HFFc6 (cell line): Measurements from ENCODE around the gene CAP2. TPM values are rescaled to one million over a fixed set of nuclear protein-coding genes. Genes with fewer than 3 reads are reported as not detected.
"Not testable (repeated sequence)": the region's sequence is repeated elsewhere in the genome, so short reads cannot be mapped to it uniquely, and the experiment has no call there.

Experiments
- DNase-seq: peaks from one replicate; pipeline ENCODE4 v3.0.0-alpha.2; 2018
- H3K27ac Mint-ChIP-seq: 2 replicates; pipeline ENCODE4 v1.8.0; 2020; ENCODE audit warnings: mild to moderate bottlenecking, mixed read lengths
- H3K27me3 Mint-ChIP-seq: 2 replicates; pipeline ENCODE4 v1.8.0; 2021; ENCODE audit warnings: mild to moderate bottlenecking, moderate library complexity, mixed read lengths; ENCODE audit not compliant: insufficient read depth
- H3K36me3 Mint-ChIP-seq: 2 replicates; pipeline ENCODE4 v1.8.0; 2021; ENCODE audit warnings: low read depth, mixed read lengths
- H3K4me1 Mint-ChIP-seq: 2 replicates; pipeline ENCODE4 v1.8.0; 2020; ENCODE audit warnings: low read depth, mixed read lengths
- H3K4me3 Mint-ChIP-seq: 2 replicates; pipeline ENCODE4 v1.8.0; 2020; ENCODE audit warnings: mild to moderate bottlenecking, moderate library complexity, mixed read lengths
- H3K9me3 Mint-ChIP-seq: 2 replicates; pipeline ENCODE4 v1.8.0; 2020; ENCODE audit warnings: mild to moderate bottlenecking, mixed read lengths
- total RNA-seq, 6 experiments: library from RNA; stranded (reverse); fragmentation: NEBNext Ultra II Directional; extraction: Animal tissue kit (Norgen Biotek cat#: 25700); gene quantifications; 2 replicates in 1 of 6; 3 replicates in 5 of 6; pipeline ENCODE4 v1.2.3, GENCODE V29; 2021
- TF ChIP-seq, protein P1 (sequence below): fragments of 200-600 bp; sonication (generic); IDR thresholded peaks from 2 replicates; pipeline ENCODE4 v1.5.0; 2021; ENCODE audit warnings: antibody characterized with exemption, mild to moderate bottlenecking

Gene CAP2
- total RNA-seq, 6 experiments from 2014 or later, result 65.1 to 82.3 (median 67.9) TPM

DNA sequence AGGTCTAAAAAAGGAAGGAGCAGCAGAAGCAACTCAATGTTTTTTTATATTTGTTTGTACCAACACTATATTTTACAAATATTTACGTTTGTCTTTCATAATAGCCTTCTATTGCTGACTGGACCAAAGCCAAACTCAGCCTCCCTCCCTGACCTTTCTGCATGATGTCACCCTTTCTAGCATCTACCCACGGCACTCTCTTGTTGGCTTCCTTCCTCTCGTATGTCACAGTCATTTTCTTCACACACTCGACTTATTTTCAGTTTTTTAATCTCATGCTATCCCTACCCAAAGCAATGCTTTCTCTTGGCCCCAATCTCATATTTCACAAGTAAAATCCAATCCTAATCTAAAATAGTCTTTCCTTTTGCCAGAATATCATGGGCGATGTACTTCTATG, 190.4 kb downstream of the CAP2 start:
- peak; percentile 43 for DNase-seq
- Mint-ChIP-seq H3K27ac (peak overlapping the region; percentile 67), H3K36me3 (peaks cover 6% of the 10 kb centered on the region; the same call in 1 of the 2 replicates), H3K9me3 (no peaks in the 10 kb centered on the region; the same call in 1 of the 2 replicates), H3K4me1 (peaks cover 17% of the 10 kb centered on the region), H3K4me3 (peak overlapping the region; percentile 41), H3K27me3 (no peaks in the 10 kb centered on the region; the same call in 1 of the 2 replicates)
- TF ChIP-seq, protein P1, sequence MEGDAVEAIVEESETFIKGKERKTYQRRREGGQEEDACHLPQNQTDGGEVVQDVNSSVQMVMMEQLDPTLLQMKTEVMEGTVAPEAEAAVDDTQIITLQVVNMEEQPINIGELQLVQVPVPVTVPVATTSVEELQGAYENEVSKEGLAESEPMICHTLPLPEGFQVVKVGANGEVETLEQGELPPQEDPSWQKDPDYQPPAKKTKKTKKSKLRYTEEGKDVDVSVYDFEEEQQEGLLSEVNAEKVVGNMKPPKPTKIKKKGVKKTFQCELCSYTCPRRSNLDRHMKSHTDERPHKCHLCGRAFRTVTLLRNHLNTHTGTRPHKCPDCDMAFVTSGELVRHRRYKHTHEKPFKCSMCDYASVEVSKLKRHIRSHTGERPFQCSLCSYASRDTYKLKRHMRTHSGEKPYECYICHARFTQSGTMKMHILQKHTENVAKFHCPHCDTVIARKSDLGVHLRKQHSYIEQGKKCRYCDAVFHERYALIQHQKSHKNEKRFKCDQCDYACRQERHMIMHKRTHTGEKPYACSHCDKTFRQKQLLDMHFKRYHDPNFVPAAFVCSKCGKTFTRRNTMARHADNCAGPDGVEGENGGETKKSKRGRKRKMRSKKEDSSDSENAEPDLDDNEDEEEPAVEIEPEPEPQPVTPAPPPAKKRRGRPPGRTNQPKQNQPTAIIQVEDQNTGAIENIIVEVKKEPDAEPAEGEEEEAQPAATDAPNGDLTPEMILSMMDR, result no peak

DNA sequence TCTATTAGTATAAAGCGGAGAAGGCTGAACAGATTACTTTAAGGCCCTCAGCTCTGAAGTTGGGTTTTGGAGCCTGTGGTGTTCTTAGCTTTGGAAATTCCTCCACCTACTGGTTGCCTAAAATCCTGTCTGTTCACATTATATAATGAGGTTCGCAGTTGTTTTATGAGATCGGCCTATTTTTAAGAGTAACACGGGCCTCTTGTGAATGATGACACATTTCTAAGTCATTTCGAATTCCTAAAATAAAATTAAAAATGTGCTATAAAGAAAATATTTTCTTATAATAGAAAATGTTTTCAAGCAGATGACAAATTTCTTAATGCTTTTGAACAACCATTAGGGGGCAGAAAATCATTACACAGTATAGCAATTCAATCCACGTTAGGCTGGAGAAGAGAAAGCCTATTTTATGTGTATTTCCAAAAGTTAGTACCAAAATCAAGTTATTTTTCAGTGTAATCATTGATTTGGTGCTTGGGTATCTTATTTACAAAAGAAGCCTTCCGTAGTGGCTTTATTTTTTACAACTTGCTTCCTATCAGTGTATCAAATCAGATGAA, 190.9 kb downstream of the CAP2 start:
- H3K27ac Mint-ChIP-seq, result peak overlapping the region; percentile 67
- H3K9me3 Mint-ChIP-seq, result no peaks in the 10 kb centered on the region; the same call in 1 of the 2 replicates
- peaks cover 6% of the 10 kb centered on the region; the same call in 1 of the 2 replicates for H3K36me3 Mint-ChIP-seq
- peaks cover 22% of the 10 kb centered on the region for H3K4me1 Mint-ChIP-seq
- peak overlapping the region; percentile 41 for H3K4me3 Mint-ChIP-seq
- H3K27me3 Mint-ChIP-seq, result no peaks in the 10 kb centered on the region; the same call in 1 of the 2 replicates
- DNase-seq, result peak; percentile 78
- TF ChIP-seq, protein P1, result peak; percentile 91

DNA sequence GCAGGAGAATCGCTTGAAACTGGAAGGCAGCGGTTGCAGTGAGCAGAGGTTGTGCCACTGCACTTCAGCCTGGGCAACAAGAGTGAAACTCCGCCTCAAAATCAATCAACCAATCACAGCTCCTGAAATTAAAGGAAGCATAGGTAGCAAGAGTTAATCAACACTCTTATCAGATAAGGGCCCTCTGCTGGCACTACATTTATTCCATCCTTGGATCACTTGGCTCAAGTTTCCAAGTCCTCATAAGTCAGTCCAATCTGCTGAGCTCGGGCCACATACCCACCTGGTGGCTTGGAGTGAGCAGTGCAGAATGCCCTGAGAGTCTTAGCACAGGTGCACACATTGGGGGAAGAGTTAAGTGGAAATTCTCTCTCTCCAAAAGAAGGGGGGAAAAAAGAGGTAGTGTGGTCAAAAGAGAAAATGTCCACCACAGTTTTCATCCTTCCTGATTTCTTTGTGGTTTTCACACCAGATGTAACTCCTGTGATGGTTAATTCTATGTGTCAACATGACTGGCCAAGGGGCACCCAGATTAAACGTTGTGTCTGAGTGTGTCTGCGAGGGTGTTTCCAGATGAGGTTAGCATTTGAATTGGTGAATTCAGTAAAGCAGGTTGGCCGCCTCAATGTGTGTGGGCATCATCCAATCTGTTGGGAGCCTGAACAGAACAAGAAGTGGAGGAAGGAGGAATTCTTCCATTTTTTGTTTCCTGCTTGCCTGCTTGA, 192.5 kb downstream of the CAP2 start:
- Mint-ChIP-seq H3K4me3 (no peak overlapping the region), H3K27me3 (no peaks in the 10 kb centered on the region; the same call in 1 of the 2 replicates), H3K9me3 (no peaks in the 10 kb centered on the region; the same call in 1 of the 2 replicates), H3K36me3 (peaks cover 4% of the 10 kb centered on the region; the same call in 1 of the 2 replicates), H3K4me1 (peaks cover 27% of the 10 kb centered on the region), H3K27ac (no peak overlapping the region)
- DNase-seq, result no peak
- TF ChIP-seq, protein P1, result peak; percentile 56

DNA sequence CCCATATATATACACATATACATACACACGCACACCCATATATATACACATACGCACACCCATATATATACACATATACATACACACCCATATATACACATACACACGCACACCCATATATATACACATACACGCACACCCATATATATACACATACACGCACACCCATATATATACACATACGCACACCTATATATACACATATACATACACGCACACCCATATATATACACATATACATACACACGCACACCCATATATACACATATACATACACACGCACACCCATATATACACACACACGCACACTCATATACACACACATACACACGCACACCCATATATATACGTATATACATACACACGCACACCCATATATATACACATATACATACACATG, 193.2 kb downstream of the CAP2 start:
- not testable (repeated sequence) for H3K27me3 Mint-ChIP-seq, H3K36me3 Mint-ChIP-seq, DNase-seq, H3K27ac Mint-ChIP-seq, H3K4me3 Mint-ChIP-seq, H3K9me3 Mint-ChIP-seq
- H3K4me1 Mint-ChIP-seq, result peaks cover 27% of the 10 kb centered on the region

DNA sequence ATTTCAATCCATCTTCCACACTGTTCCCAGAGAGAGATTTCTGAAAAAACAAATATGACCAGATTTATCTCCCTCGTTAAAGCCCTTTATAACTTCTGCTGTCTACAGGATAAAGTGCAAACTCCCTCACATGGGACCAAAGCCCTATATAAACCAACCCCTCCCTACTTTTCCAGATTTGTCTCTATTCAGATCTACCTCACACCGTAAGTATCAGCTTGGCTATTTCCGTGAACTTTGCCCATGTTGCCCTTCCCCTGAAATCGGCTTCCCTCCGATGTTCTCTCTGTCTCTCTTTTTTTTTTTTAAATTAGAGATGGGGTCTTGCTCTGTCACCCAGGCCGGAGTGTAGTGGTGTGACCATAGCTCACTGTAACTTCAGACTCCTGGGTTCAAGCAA, 194.6 kb downstream of the CAP2 start:
- H3K4me1 Mint-ChIP-seq, result peaks cover 24% of the 10 kb centered on the region
- TF ChIP-seq, protein P1, result no peak
- H3K9me3 Mint-ChIP-seq, result no peaks in the 10 kb centered on the region
- DNase-seq, result no peak
- no peak overlapping the region for H3K27ac Mint-ChIP-seq
- no peak overlapping the region for H3K4me3 Mint-ChIP-seq
- H3K27me3 Mint-ChIP-seq, result no peaks in the 10 kb centered on the region; the same call in 1 of the 2 replicates
- no peaks in the 10 kb centered on the region for H3K36me3 Mint-ChIP-seq
